ENCODE results near the gene DOK6. TPM values are rescaled to one million over a fixed set of nuclear protein-coding genes. Genes with fewer than 3 reads are reported as not detected.

Gene DOK6
- total RNA-seq, 1 experiment from 2014 or later: not detected

DNA sequence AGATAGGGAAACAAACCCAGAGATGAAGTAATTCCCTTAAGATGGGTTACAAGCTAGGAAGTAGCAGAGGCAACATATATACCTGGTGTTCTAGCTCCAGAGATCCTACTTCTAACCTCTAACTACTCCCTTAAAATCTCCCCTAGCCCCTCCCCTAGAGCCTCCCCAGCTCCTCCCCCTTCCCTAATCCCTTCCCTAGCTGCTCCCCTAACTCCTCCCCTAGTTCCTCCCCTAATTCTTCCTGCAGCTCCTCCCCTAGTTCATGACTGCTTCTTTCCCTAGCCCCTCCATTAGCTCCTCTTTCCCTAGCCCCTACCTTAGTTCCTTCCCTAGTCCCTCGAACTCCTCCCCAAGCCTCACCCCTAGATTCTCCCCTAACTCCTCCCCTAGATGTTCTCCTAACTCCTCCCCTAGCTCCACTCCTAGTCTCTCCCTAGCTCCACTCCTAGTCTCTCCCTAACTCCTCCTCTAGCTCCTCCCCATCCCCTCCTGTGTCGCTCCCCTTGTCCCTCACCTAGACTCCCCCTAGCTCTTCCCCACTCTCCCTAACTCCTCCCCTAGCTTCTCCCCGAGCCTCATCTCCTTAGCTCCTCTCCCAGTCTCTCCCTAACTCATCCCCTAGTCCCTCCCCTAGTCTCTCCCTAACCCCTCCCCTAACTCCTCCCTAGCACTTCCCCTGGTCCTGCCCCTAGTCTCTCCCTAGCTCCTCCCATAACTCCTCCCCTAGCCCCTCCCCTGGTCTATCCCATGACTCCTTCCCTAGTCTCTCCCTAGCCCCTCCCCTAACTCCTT, 438.1 kb downstream of the DOK6 start:
- H3K27me3 ChIP-seq (ENCODE audit: insufficient read depth, low read depth): no peaks in the 10 kb centered on the region
- no peaks in the 10 kb centered on the region for H3K4me1 ChIP-seq (replicated peaks; ENCODE audit: insufficient read depth)
- TF ChIP-seq CTCF (conservative IDR thresholded peaks at IDR 0.05) (no peak), EZH2 (IDR thresholded peaks at IDR 0.05; ENCODE audit: low read depth) (no peak)
- H3K27ac ChIP-seq: no peak overlapping the region
- no peaks in the 10 kb centered on the region for H3K36me3 ChIP-seq (ENCODE audit: low read depth)
- no peaks in the 10 kb centered on the region for H3K9me2 ChIP-seq (ENCODE audit: insufficient read depth)
- intact Hi-C loops (cut with micrococcal nuclease; ENCODE audit: unreplicated experiment): no loop called here
- no peak overlapping the region for H3K4me3 ChIP-seq
- BruUV-seq (replicated peaks): no TSS peak
- CTCF ChIA-PET: no interaction called here
- no peaks in the 10 kb centered on the region for H4K20me1 ChIP-seq (ENCODE audit: insufficient read depth)
- H3K9me3 ChIP-seq (ENCODE audit: insufficient read depth, low read depth): no peaks in the 10 kb centered on the region
- POLR2A ChIA-PET (ENCODE audit: unreplicated experiment): no interaction called here
- H3K4me2 ChIP-seq: peak overlapping the region; percentile 49; the same call in 1 of the 2 replicates
- H3F3A ChIP-seq (ENCODE audit: insufficient read depth, low read depth): no peaks in the 10 kb centered on the region
- 0 out of 2 replicates have a peak overlapping the region, but pooled peaks have one; percentile 22 for H2AFZ ChIP-seq
- peak; percentile 10 to 38 for DNase-seq
- no peaks in the 10 kb centered on the region for H3K79me2 ChIP-seq (ENCODE audit: low read depth)

DNA sequence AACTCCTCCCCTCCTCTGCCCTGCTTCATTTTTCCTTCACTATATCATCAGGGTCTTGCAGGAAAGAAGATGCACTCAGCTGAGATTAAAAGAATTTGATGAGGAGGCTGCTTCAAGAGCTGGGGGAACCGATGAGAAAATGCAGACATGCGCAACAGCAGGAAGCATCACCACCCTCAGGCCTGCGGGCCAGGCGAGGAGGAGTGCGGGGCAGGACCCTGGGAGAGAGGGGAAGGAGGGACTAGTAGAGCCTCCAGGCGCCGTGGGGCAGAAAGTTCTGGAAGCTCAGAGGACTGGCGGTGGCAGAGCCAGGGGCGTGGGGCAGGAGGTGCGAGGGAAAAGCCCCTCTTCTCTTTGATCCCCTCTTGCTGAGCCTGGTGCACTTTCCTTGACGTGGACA, 438.8 kb downstream of the DOK6 start:
- TF ChIP-seq CTCF (conservative IDR thresholded peaks at IDR 0.05) (no peak), EZH2 (IDR thresholded peaks at IDR 0.05; ENCODE audit: low read depth) (no peak)

GRCh38 chr18:69840001-69840400, 439.3 kb downstream of the DOK6 start:
- intact Hi-C loops (cut with micrococcal nuclease; ENCODE audit: unreplicated experiment): no loop called here
- H3K79me2 ChIP-seq (ENCODE audit: low read depth): no peaks in the 10 kb centered on the region
- no peak for DNase-seq
- ChIA-PET CTCF (no interaction called here), POLR2A (ENCODE audit: unreplicated experiment) (no interaction called here)
- H3K4me1 ChIP-seq (replicated peaks; ENCODE audit: insufficient read depth): no peaks in the 10 kb centered on the region
- H3K9me3 ChIP-seq (ENCODE audit: insufficient read depth, low read depth): no peaks in the 10 kb centered on the region
- H4K20me1 ChIP-seq (ENCODE audit: insufficient read depth): no peaks in the 10 kb centered on the region
- H3K9me2 ChIP-seq (ENCODE audit: insufficient read depth): no peaks in the 10 kb centered on the region
- no peak overlapping the region for H3K27ac ChIP-seq
- TF ChIP-seq EZH2 (IDR thresholded peaks at IDR 0.05; ENCODE audit: low read depth) (no peak), CTCF (conservative IDR thresholded peaks at IDR 0.05) (no peak)
- no peak overlapping the region for H3K4me3 ChIP-seq
- H3K4me2 ChIP-seq: no peak overlapping the region
- H3K36me3 ChIP-seq (ENCODE audit: low read depth): no peaks in the 10 kb centered on the region
- no peaks in the 10 kb centered on the region for H3K27me3 ChIP-seq (ENCODE audit: insufficient read depth, low read depth)
- no peaks in the 10 kb centered on the region for H3F3A ChIP-seq (ENCODE audit: insufficient read depth, low read depth)
- no TSS peak for BruUV-seq (replicated peaks)
- H2AFZ ChIP-seq: no peak overlapping the region

More for the DNA sequence above, 438.8 kb downstream of the DOK6 start:
- no peaks in the 10 kb centered on the region for H3K9me2 ChIP-seq (ENCODE audit: insufficient read depth)
- POLR2A ChIA-PET (ENCODE audit: unreplicated experiment): no interaction called here
- H3K4me3 ChIP-seq: no peak overlapping the region
- no peak overlapping the region for H3K27ac ChIP-seq
- no peak for DNase-seq
- no TSS peak for BruUV-seq (replicated peaks)
- no peaks in the 10 kb centered on the region for H3K36me3 ChIP-seq (ENCODE audit: low read depth)
- no peak overlapping the region for H3K4me2 ChIP-seq
- H3K27me3 ChIP-seq (ENCODE audit: insufficient read depth, low read depth): no peaks in the 10 kb centered on the region
- intact Hi-C loops (cut with micrococcal nuclease; ENCODE audit: unreplicated experiment): no loop called here
- no peaks in the 10 kb centered on the region for H3K9me3 ChIP-seq (ENCODE audit: insufficient read depth, low read depth)
- no peaks in the 10 kb centered on the region for H3K4me1 ChIP-seq (replicated peaks; ENCODE audit: insufficient read depth)
- H2AFZ ChIP-seq: no peak overlapping the region
- H3F3A ChIP-seq (ENCODE audit: insufficient read depth, low read depth): no peaks in the 10 kb centered on the region
- CTCF ChIA-PET: no interaction called here
- H4K20me1 ChIP-seq (ENCODE audit: insufficient read depth): no peaks in the 10 kb centered on the region
- H3K79me2 ChIP-seq (ENCODE audit: low read depth): no peaks in the 10 kb centered on the region

All from PC-9 (cell line).